Ovary (tissue), 9 donors: ENCODE results near the gene ACVRL1. TPM values are rescaled to one million over a fixed set of nuclear protein-coding genes. Genes with fewer than 3 reads are reported as not detected.

ENCODE experiments used
- DNase-seq, 5 donors: peaks; one replicate each; pipeline ENCODE4 v3.0.0-alpha.2; 2019 to 2020
- H3K27ac ChIP-seq, 2 donors: fragments of 200-600 bp; one replicate each; pipeline versions ENCODE4 v1.5.1 to v1.8.0; 2019 to 2022
- H3K27me3 ChIP-seq: fragments of 200-600 bp; one replicate; pipeline ENCODE4 v1.8.0; 2022
- H3K36me3 ChIP-seq: fragments of 200-600 bp; sonication (generic); one replicate; pipeline ENCODE4 v1.5.1; 2019
- H3K4me1 ChIP-seq: one replicate; pipeline ENCODE4 v1.8.1; 2013; ENCODE audit warnings: mild to moderate bottlenecking, moderate library complexity; ENCODE audit not compliant: insufficient read depth
- H3K4me3 ChIP-seq: fragments of 200-600 bp; sonication (generic); one replicate; pipeline ENCODE4 v1.5.1; 2017
- H3K9me3 ChIP-seq, 2 donors: fragments of 200-600 bp in 1 of 2; sonication (generic) in 1 of 2; one replicate each; pipeline versions ENCODE4 v1.5.1 to v1.8.1; 2013 to 2019; ENCODE audit warnings: mild to moderate bottlenecking in 1 of 2, moderate library complexity in 1 of 2
- CTCF ChIP-seq, 3 donors: fragments of 450-650 bp in 2 of 3; fragments of 200-600 bp in 1 of 3; IDR thresholded peaks; one replicate each; pipeline versions ENCODE4 v1.5.1 to v1.8.0; 2016 to 2022; ENCODE audit warnings: antibody characterized with exemption in 3 of 3, mild to moderate bottlenecking in 1 of 3
- EP300 ChIP-seq: sonication (generic); formaldehyde crosslinking; IDR thresholded peaks from one replicate; pipeline ENCODE4 v1.6.1; 2017; ENCODE audit warnings: antibody characterized with exemption
- POLR2A ChIP-seq: fragments of 450-650 bp; IDR thresholded peaks from one replicate; pipeline ENCODE4 v1.6.1; 2017; ENCODE audit warnings: antibody characterized with exemption, mild to moderate bottlenecking, moderate library complexity
- WGBS, 3 donors: extraction: QIAGEN DNeasy Blood & Tissue Kit in 1 of 3; methylation state at CpG; one replicate each; pipeline versions ENCODE4 v1.1.5 to v1.1.7; 2013 to 2017; 5-methylcytosine and 5-hydroxymethylcytosine counted together
- intact Hi-C, 4 donors: fragments of 100-400 bp; cut with DNase I; formaldehyde crosslinking; loops; one replicate each; pipeline versions ENCODE4 v1.11.0 to v1.15.1; 2022 to 2023
- polyA plus RNA-seq, 2 donors: library from polyadenylated mRNA; stranded (reverse); fragments of 200-250 nt in 1 of 2; fragments of 350-450 nt in 1 of 2; fragmentation: Illumina TruSeq in 1 of 2; extraction: RNeasy Lipid Tissue Mini Kit (QIAGEN cat#74804) in 1 of 2; gene quantifications; one replicate each; pipeline ENCODE4 v1.2.3, GENCODE V29; 2013 to 2014
- total RNA-seq, 7 donors: library from RNA; depleted of rRNA in 2 of 7; stranded (reverse); fragments of >200 nt in 2 of 7; fragmentation: NEBNext Ultra II Directional in 3 of 7; extraction: Animal tissue kit (Norgen Biotek cat#: 25700) in 3 of 7; gene quantifications; one replicate each; pipeline versions ENCODE4 v1.1.0 to v1.2.4, GENCODE V29; 2016 to 2023
- donor health status: DM: no; HTN: no; CAD: no; lungs with moderate emphysema.
- donor health status: DM: no; HTN: no; CAD: no.
- donor health status: Bipolar disorder and iron deficiency.
- donor health status: DM: yes; HTN: yes; CAD: no.
- donor health status: DM: no; HTN: no; CAD: no.
- donor health status: DM: yes; HTN: yes; CAD: no.

Gene ACVRL1
- total and polyA plus RNA-seq, 9 donors, result 5.7 to 17.6 (median 11.2) TPM

GRCh38 chr12:51906430-51907082 lies 748 bp upstream of the ACVRL1 start:
- 23 to 43% (median 31%) methylated on average over 17 to 23 of the region's 23 CpGs for WGBS, 3 donors
- peak overlapping the region in 1 of 2 donors; percentile 66 for H3K27ac ChIP-seq
- no peaks in the 10 kb centered on the region for H3K36me3 ChIP-seq
- H3K27me3 ChIP-seq, result no peaks in the 10 kb centered on the region
- no peaks in the 10 kb centered on the region for H3K9me3 ChIP-seq
- intact Hi-C loops, result no loop called here
- TF ChIP-seq POLR2A (no peak), EP300 (no peak), CTCF (IDR thresholded peaks at IDR 0.05) (no peak)
- H3K4me3 ChIP-seq, result peak overlapping the region; percentile 45
- H3K4me1 ChIP-seq, result no peaks in the 10 kb centered on the region
- DNase-seq, result peak in 1 of 5 donors; percentile 21

- H3K4me3 ChIP-seq, result peak overlapping the region; percentile 45
- DNase-seq, result no peak
- no peak overlapping the region for H3K27ac ChIP-seq
- 75 to 79% (median 75%) methylated on average over 7 of the region's 7 CpGs for WGBS, 3 donors
- no peaks in the 10 kb centered on the region for H3K27me3 ChIP-seq
- intact Hi-C loops, result no loop called here
- TF ChIP-seq EP300 (no peak), POLR2A (no peak), CTCF (IDR thresholded peaks at IDR 0.05) (no peak)
- H3K36me3 ChIP-seq, result no peaks in the 10 kb centered on the region
- no peaks in the 10 kb centered on the region for H3K9me3 ChIP-seq
- H3K4me1 ChIP-seq, result no peaks in the 10 kb centered on the region
These were observed 637 bp downstream of the ACVRL1 start for GRCh38 chr12:51907856-51908425.

- no peaks in the 10 kb centered on the region for H3K9me3 ChIP-seq
- H3K27me3 ChIP-seq, result no peaks in the 10 kb centered on the region
- no peak overlapping the region for H3K27ac ChIP-seq
- no peak for DNase-seq
- TF ChIP-seq CTCF (IDR thresholded peaks at IDR 0.05) (no peak), EP300 (no peak), POLR2A (no peak)
- WGBS, 3 donors, result 73 to 89% (median 83%) methylated on average over 9 of the region's 9 CpGs
- no peaks in the 10 kb centered on the region for H3K36me3 ChIP-seq
- H3K4me1 ChIP-seq, result no peaks in the 10 kb centered on the region
- intact Hi-C loops, result no loop called here
- H3K4me3 ChIP-seq, result no peak overlapping the region
These were observed 1.7 kb downstream of the ACVRL1 start for GRCh38 chr12:51908876-51909592.

- H3K4me1 ChIP-seq, result no peaks in the 10 kb centered on the region
These were observed 2.9 kb downstream of the ACVRL1 start for GRCh38 chr12:51910168-51910567.

More at GRCh38 chr12:51910168-51910567, 2.9 kb downstream of the ACVRL1 start:
- no peaks in the 10 kb centered on the region for H3K36me3 ChIP-seq
- intact Hi-C loops, result no loop called here
- H3K27ac ChIP-seq, result no peak overlapping the region
- no peak for DNase-seq
- no peak overlapping the region for H3K4me3 ChIP-seq
- WGBS, 3 donors, result 74 to 77% (median 75%) methylated on average over 6 of the region's 6 CpGs
- TF ChIP-seq CTCF (IDR thresholded peaks at IDR 0.05) (no peak), EP300 (no peak), POLR2A (no peak)
- H3K27me3 ChIP-seq, result no peaks in the 10 kb centered on the region
- no peaks in the 10 kb centered on the region for H3K9me3 ChIP-seq
